GM06990 (cell line): ENCODE results near the gene PROC.

Experiments used
- DNase-seq: peaks from one replicate; pipeline ENCODE4 v3.0.0-alpha.2; 2011; ENCODE audit not compliant: insufficient read length; ENCODE audit errors: extremely low read depth
- H3K27me3 ChIP-seq: replicated peaks from 2 replicates; pipeline ENCODE4 v1.6.0; 2011; ENCODE audit warnings: low read length; ENCODE audit not compliant: control insufficient read depth, insufficient read depth
- H3K36me3 ChIP-seq: 2 replicates; pipeline ENCODE4 v1.5.1; 2011; ENCODE audit warnings: low read length; ENCODE audit not compliant: control insufficient read depth, insufficient read depth
- H3K4me3 ChIP-seq: replicated peaks from 2 replicates; pipeline ENCODE4 v1.5.1; 2011; ENCODE audit warnings: low read depth, mild to moderate bottlenecking, control low read depth, low read length
- TF ChIP-seq, protein P1 (sequence below): IDR thresholded peaks from 2 replicates; pipeline ENCODE4 v1.5.1; 2011; ENCODE audit warnings: low read length, control low read depth, mild to moderate bottlenecking, inconsistent platforms; ENCODE audit not compliant: insufficient read depth, poor library complexity, severe bottlenecking

The PROC gene

DNA sequence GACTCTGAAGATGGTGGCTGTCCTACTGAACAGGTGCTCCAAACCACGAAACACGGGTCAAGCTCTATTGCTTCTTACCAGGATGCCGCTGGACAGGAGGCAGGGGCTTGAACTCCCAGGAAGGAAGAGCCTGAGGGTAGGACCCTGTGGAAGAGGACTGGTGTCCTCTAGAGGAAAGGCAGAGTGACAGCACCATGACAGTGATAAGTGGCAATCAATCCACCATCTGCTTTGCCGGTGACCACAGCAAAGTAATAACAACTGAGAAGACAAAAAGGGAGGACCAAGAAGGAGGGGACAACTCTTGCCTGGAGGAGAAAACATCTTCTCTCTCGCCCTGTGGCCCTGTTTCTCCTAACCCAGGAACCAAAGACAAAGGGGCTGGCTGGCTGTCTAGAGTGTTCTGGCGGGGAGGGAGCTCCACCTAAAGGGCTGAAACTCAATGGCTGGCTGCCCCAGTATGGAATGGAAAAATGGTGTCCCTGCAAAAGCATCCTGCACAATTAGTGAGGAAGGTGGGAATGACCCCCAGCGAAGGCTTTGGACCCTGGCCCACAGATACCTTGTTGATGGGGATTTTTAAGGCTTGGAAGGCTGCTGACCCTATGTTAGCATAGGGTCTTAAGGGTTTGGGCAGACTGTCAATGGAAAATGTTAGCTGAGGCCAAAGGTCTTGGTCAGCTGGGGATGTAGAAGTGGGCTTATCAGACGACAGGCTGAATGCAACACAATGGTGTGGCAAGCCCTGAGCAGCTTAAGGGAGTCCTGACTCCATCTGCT lies 35.4 kb downstream of the PROC start:
- H3K36me3 ChIP-seq, result no peaks in the 10 kb centered on the region
- H3K27me3 ChIP-seq, result no peaks in the 10 kb centered on the region
- DNase-seq, result no peak
- no peak overlapping the region for H3K4me3 ChIP-seq
- TF ChIP-seq, protein P1, sequence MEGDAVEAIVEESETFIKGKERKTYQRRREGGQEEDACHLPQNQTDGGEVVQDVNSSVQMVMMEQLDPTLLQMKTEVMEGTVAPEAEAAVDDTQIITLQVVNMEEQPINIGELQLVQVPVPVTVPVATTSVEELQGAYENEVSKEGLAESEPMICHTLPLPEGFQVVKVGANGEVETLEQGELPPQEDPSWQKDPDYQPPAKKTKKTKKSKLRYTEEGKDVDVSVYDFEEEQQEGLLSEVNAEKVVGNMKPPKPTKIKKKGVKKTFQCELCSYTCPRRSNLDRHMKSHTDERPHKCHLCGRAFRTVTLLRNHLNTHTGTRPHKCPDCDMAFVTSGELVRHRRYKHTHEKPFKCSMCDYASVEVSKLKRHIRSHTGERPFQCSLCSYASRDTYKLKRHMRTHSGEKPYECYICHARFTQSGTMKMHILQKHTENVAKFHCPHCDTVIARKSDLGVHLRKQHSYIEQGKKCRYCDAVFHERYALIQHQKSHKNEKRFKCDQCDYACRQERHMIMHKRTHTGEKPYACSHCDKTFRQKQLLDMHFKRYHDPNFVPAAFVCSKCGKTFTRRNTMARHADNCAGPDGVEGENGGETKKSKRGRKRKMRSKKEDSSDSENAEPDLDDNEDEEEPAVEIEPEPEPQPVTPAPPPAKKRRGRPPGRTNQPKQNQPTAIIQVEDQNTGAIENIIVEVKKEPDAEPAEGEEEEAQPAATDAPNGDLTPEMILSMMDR, result peak; percentile 15

DNA sequence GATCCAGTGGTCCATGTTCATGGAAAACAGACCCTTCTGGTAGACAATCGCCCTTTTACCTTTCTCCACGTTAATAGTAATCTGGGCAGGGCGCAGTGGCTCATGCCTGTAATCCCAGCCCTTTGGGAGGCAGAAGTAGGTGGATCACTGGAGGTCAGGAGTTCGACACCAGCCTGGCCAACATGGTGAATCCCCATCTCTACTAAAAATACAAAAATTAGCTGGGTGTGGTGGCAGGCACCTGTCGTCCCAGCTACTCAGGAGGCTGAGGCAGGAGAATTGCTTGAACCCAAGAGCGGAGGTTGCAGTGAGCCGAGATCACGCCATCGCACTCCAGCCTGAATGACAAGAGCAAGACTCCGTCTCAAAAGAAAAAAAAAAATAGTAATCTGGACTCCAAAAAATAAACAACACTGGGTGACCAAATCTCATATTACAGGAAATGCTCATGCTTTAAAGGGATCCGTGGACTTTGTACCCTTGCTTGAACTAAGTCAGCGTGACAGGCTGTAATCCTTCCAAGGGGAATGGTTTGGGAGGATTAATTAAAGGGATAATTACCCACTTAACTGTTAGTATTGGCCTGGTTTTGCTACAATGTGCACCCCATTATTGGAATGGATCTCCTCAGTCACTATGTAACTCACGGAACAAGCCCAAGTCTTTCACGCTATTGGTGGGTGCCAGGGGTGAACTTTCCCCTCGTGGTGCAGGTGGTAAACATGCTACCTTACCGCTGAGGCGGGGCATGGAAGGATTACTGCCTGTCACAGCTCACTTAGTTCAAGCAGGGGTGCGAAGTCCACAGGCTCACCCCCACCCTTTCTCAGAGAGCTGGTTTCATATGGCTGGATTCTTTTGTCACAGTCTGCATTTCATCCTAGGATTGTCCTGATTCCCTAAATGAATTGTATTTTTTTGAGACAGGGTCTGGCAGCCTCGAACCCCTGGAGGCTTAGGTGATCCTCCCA lies 36.7 kb downstream of the PROC start:
- Histone ChIP-seq H3K27me3 (no peaks in the 10 kb centered on the region), H3K36me3 (no peaks in the 10 kb centered on the region), H3K4me3 (no peak overlapping the region)
- TF ChIP-seq, protein P1, result no peak
- no peak for DNase-seq

DNA sequence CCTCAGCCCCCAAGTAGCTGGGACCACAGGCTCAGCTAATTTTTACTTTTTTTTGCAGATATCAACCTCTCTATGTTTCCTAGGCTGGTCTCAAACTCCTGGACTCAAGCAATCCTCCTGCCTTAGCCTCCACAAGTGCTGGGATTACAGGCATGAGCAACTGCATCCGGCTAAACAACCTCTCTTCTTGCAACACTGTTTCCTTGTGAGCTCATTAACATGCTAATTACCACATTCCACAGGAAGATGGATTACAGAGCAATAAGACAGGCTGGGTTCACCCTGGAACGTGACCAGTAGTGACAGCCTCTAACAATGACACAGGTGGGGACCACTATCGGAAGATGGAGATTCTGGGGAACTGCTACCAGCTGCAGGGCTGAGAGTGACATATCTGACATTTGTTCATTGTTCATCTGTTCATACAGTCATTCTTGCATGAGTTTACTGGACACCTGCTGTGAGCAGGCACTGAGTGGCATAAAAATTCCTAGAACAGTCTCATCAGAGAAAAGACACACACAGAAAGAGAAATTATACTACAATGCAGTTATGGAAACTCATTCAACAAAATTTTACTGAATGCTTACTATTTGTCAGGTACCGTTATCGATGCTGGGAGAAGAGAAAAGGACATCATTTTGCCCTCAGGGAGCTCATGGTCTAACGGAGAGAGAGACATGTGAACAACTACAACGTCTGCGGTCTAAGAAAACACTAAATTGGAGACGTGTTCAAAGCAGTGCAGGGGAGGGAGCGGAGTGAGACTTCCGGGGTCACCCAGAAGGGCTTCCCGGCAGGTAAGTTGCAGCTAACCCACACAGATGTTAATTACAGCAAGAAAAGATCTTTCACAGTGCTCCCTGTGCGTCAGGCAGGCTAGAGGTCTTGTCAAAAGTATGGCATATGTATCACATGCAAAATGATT lies 37.6 kb downstream of the PROC start:
- TF ChIP-seq, protein P1, result no peak
- no peak for DNase-seq
- H3K27me3 ChIP-seq, result no peaks in the 10 kb centered on the region
- H3K4me3 ChIP-seq, result no peak overlapping the region
- no peaks in the 10 kb centered on the region for H3K36me3 ChIP-seq

DNA sequence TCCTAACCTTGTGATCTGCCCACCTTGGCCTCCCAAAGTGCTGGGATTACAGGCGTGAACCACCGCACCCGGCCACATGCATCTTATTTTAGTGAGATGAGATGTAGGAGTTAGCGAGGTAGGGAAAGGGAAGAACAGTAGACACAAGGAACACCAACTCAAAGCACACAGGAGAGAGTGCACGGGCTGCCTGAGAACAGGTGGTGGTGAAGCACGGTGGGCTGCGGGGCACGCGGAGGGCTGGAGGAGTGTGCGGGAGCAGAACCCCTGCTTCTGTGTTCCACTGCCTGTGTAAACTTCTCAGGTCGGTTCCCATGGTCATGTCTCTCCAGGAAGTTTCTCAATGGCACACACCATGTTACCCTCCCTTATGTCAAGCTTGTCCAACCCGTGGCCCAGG lies 38.7 kb downstream of the PROC start:
- TF ChIP-seq, protein P1, result no peak
- H3K4me3 ChIP-seq, result no peak overlapping the region
- no peaks in the 10 kb centered on the region for H3K36me3 ChIP-seq
- DNase-seq, result no peak
- no peaks in the 10 kb centered on the region for H3K27me3 ChIP-seq

DNA sequence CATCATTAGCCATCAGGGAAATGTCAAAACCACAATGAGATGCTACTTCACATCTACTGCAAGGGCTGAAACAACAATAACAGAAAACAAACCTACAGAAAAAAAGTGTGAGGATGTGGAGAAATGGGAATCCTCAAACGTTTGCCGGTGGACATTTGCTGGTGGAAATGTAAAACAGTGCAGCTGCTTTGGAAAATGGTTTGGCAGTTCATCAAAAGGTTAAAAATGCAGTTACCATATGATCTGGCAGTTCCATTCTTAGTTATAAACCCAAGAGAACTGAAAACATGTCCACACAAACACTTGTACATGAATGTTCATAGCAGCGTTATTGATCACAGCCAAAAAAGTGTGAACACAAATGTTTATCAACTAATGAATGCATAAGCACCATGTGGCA lies 44.2 kb downstream of the PROC start:
- H3K4me3 ChIP-seq, result no peak overlapping the region
- no peaks in the 10 kb centered on the region for H3K27me3 ChIP-seq
- TF ChIP-seq, protein P1, result no peak
- no peaks in the 10 kb centered on the region for H3K36me3 ChIP-seq
- no peak for DNase-seq
